GM18868 (cell line): Measurements from ENCODE around the gene HIVEP3.

ENCODE experiments used
- ATAC-seq: cut with Tn5 transposase; IDR thresholded peaks from one replicate; pipeline ENCODE4 v1.9.1; 2021; ENCODE audit warnings: mild to moderate bottlenecking, moderate library complexity; ENCODE audit not compliant: unreplicated experiment

Gene HIVEP3

GRCh38 chr1:41513383-41513735 is 405.4 kb downstream of the HIVEP3 start:
- no peak for ATAC-seq

- ATAC-seq = no peak
These were observed 405.9 kb downstream of the HIVEP3 start for GRCh38 chr1:41512701-41513382.

DNA sequence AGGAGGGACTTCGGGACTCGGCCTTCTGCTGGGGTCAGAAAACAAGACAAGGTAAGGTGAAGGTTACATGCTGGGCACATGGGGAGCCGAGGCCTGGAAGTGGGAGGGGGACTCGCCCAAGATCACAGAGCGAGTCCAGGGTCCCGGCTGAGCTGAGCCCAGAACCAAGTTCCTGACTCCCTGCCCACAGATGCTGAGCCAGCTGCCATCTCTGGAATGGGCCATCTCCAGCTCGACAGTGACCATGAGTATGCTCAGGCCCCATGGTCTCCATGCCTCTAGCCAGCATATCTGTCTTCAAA is 407.5 kb downstream of the HIVEP3 start:
- no peak for ATAC-seq

- ATAC-seq = no peak
These were observed 408.0 kb downstream of the HIVEP3 start for GRCh38 chr1:41510531-41511238.

- ATAC-seq = peak; percentile 42
These were observed 409.5 kb downstream of the HIVEP3 start for GRCh38 chr1:41509270-41509671.

DNA sequence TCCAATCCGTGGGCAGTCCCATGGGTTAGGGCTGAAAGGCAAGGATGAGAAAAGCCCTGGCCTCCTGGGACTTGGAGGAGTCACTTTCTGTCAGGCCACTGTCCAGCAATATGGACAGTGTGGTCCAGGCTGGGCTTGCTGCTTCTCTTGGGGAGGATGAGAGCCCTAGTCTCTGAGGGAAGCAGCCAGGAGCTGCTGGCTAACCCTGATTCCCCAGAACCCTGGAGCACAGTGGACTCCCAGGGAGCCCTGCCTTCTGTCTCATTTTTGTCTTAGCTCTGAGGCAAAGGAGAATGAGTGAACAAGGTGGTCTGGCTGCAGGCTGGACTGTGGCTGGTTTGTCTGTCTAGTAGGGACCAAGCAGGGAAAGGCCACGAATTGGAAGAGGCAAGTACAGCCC is 410.4 kb downstream of the HIVEP3 start:
- ATAC-seq = no peak

GRCh38 chr1:41507836-41508235 is 410.9 kb downstream of the HIVEP3 start:
- ATAC-seq = no peak

- no peak for ATAC-seq
These were observed 411.5 kb downstream of the HIVEP3 start for GRCh38 chr1:41507110-41507720.

DNA sequence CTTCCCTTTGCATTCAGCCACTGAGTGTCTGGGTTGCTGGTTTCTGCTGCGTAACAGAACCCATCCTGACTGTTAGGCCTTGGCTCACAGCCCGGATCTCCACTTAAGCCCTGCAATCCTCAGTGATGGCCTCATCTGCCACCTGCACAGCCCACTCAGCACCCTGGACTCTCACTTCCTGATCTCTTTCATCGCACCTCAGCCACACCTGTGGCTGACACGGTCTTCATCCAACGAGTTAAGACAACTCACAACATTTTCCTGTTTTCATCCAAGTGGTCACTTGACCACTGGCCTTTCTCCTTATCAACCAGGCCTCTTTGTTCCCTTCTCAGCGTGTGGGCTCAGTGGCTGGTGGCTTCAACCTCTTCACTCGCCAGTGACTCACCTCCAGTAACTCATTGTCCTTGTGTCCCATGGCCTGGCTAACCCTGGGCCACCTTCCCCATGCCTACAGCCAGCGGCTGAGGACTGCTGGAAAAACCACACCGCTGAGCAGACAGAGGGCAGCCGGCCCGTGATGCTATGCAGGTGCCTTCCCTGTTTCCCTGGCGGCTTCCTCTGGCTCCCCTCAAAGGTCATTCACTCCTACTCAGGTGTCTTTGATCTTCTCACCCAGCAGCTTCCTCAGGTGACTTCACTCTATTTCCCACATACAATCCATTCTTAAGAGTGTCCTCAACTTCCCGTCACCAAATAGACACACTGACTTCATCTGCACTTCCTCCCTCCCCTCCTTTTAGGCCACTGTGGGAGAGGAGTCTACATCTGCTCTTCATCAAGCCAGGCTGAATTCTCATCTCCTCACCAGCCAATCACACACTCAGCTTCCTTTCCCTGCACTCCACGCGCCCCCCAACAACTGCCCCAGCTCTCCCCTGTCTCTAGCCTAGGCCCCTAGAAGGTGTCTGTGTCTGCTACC is 414.3 kb downstream of the HIVEP3 start:
- ATAC-seq = no peak

GRCh38 chr1:41503538-41504113 is 415.1 kb downstream of the HIVEP3 start:
- no peak for ATAC-seq

DNA sequence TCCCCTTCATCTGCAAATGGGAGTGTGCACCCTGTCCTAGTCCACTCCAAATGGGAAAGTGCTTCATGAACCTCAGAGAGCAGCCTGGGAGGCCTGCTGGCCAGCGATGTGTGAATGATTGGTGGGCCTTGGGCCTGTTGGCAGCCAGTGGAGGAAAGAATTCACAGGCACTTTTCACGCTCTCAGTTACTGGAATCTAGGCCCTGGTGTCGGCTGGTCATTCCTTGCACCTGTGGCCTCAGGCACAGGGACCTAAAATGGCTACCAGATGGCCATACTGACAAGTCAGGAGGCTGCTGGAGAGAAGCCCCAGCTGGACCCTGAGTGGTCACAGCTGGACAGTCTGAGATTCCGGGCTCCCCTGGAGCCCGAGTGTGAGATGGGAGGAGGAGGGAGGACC is 415.8 kb downstream of the HIVEP3 start:
- no peak for ATAC-seq

- ATAC-seq = no peak
These were observed 417.1 kb downstream of the HIVEP3 start for GRCh38 chr1:41501581-41501980.

DNA sequence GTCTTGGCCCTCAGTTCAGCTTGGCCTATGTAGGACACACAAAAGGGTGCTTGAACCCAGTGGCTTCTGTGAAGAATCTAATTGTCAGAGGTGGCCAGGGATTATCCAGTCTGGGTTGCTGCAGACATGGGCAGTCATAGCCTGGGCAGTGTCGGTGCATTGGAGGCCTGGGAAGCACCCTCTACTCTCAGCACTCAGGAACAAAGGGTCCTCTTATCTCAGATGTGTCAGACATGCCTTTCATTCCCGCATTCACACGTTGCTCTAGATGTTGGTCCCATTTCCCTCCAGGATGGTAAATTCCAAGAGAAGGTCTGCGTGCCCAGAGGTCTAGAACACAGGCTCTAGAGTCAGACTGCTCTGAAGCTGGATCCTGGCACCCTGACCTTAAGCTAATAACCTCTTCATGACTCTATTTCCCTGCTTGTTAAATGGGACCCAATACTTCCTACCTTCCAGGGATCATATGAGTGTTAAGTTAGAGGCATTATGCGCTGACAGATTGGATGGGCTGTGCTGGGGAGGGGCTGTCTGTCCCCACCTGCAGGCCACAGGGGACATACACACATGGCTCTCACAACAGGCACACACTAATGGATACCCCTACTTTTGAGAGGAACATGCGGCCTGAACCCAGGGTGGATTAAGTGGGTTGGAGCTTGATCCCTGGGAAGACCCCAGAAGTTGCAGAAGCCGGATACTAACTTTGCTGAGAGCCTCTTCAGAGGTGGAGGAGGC is 417.8 kb downstream of the HIVEP3 start:
- ATAC-seq = no peak

DNA sequence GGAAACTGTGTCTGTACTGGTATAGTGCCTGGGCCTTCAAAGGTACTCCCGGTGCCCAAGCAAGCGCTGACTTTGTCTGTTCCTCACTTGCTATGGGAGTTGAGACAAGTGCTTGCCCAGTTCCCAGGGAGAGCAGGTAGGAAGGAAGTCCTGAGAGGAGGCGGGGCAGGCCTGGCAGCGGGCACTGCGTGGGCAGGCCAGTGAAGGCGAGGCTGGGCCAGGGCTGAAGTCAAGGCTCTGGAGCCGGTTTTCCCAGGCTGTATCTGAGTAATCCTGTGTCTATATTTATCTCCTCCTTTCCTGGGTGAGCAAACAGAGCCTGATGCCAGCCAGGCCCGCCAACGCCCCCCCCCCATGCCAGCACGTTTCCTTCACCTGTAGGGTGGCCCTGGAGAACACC is 418.3 kb downstream of the HIVEP3 start:
- ATAC-seq = no peak

- no peak for ATAC-seq
These were observed 419.1 kb downstream of the HIVEP3 start for GRCh38 chr1:41499591-41499990.

- ATAC-seq = no peak
These were observed 419.9 kb downstream of the HIVEP3 start for GRCh38 chr1:41498804-41499203.

- no peak for ATAC-seq
These were observed 420.3 kb downstream of the HIVEP3 start for GRCh38 chr1:41498391-41498790.

- ATAC-seq = no peak
These were observed 421.2 kb downstream of the HIVEP3 start for GRCh38 chr1:41497461-41498030.

- no peak for ATAC-seq
These were observed 421.7 kb downstream of the HIVEP3 start for GRCh38 chr1:41497056-41497440.
